ENCODE results near the gene SLC2A4. TPM values are rescaled to one million over a fixed set of nuclear protein-coding genes. Genes with fewer than 3 reads are reported as not detected.
A peak's percentile ranks its signal among the peaks of the same experiment; 100 is the strongest.
"Not testable (repeated sequence)": the region's sequence is repeated elsewhere in the genome, so short reads cannot be mapped to it uniquely, and the experiment has no call there.

SLC2A4 gene
- total RNA-seq, 1 donor from 2014 or later, result not detected

GRCh38 chr17:7241783-7242716 is 39.5 kb upstream of the SLC2A4 start, which contains the start of gene GABARAP:
TSS of gene GABARAP (minus strand) at chr17:7242449. CDS start at chr17:7242330, 119 bp downstream.
- peak; percentile 91 for DNase-seq
- peak within 1 kb of the TSS; percentile 100 for H3K27ac Mint-ChIP-seq
- ATAC-seq (ENCODE audit: low read depth), result peak; percentile 51
- ChIA-PET POLR2A (interaction anchor here (0.5 to 15.0 kb wide), 18 partner anchors 8 to 1053 kb away, joined by 3 to 245 read pairs (median 8); partner anchors contain the start of genes ACADVL, ACAP1, CTDNEP1 and DLG4), CTCF (interaction anchor here (0.7 to 1.3 kb wide), 4 partner anchors 9 to 190 kb away, joined by 3 to 8 read pairs (median 4); partner anchors contain the start of genes ACADVL, CTDNEP1 and DLG4)
- intact Hi-C loops (cut with micrococcal nuclease), result loop anchor here (1.0 kb wide), 3 partner anchors 10 to 65 kb away; partner anchors contain the start of genes EIF5A and ELP5
- no peaks in the 10 kb centered on the region for H3K27me3 Mint-ChIP-seq
- peaks cover 43% of the 10 kb centered on the region for H3K4me1 Mint-ChIP-seq
- no peak for TF ChIP-seq CTCF (IDR thresholded peaks at IDR 0.05)
- H3K4me3 Mint-ChIP-seq, result peak within 1 kb of the TSS; percentile 99
- H3K36me3 Mint-ChIP-seq (ENCODE audit: low read depth), result peaks cover 67% of the 10 kb centered on the region
- H3K9me3 Mint-ChIP-seq, result no peaks in the 10 kb centered on the region

GRCh38 chr17:7242717-7243452 is 38.6 kb upstream of the SLC2A4 start:
- ATAC-seq (ENCODE audit: low read depth) (peak; percentile 34), DNase-seq (peak; percentile 88)
- Mint-ChIP-seq H3K27me3 (no peaks in the 10 kb centered on the region), H3K36me3 (ENCODE audit: low read depth) (peaks cover 67% of the 10 kb centered on the region), H3K27ac (peak overlapping the region; percentile 100), H3K4me3 (peak overlapping the region; percentile 99), H3K9me3 (no peaks in the 10 kb centered on the region), H3K4me1 (peaks cover 40% of the 10 kb centered on the region)
- intact Hi-C loops (cut with micrococcal nuclease), result loop anchor here (1.0 kb wide), 3 partner anchors 9 to 64 kb away; partner anchors contain the start of genes EIF5A and ELP5
- ChIA-PET CTCF (interaction anchor here (0.7 to 1.3 kb wide), 4 partner anchors 9 to 190 kb away, joined by 3 to 8 read pairs (median 4); partner anchors contain the start of genes ACADVL, CTDNEP1 and DLG4), POLR2A (interaction anchor here (0.6 to 15.0 kb wide), 16 partner anchors 7 to 1052 kb away, joined by 3 to 245 read pairs (median 6); partner anchors contain the start of genes ACADVL, ACAP1, CTDNEP1 and DLG4)
- no peak for TF ChIP-seq CTCF (IDR thresholded peaks at IDR 0.05)

GRCh38 chr17:7243453-7243729 is 38.1 kb upstream of the SLC2A4 start:
- no peaks in the 10 kb centered on the region for H3K27me3 Mint-ChIP-seq
- ATAC-seq (ENCODE audit: low read depth), result no peak
- no peak for TF ChIP-seq CTCF (IDR thresholded peaks at IDR 0.05)
- DNase-seq, result no peak
- CTCF ChIA-PET, result interaction anchor here (1.3 kb wide), 1 partner anchor 53 kb away, joined by 4 read pairs; no protein-coding TSS in a partner anchor
- intact Hi-C loops (cut with micrococcal nuclease), result no loop called here
- peak overlapping the region; percentile 99 for H3K4me3 Mint-ChIP-seq
- H3K36me3 Mint-ChIP-seq (ENCODE audit: low read depth), result peaks cover 67% of the 10 kb centered on the region
- POLR2A ChIA-PET, result interaction anchor here (0.8 to 15.0 kb wide), 5 partner anchors 9 to 444 kb away, joined by 3 to 245 read pairs (median 9); partner anchors contain the start of genes ACADVL, DLG4, DVL2 and TP53
- no peaks in the 10 kb centered on the region for H3K9me3 Mint-ChIP-seq
- H3K4me1 Mint-ChIP-seq, result peaks cover 40% of the 10 kb centered on the region
- H3K27ac Mint-ChIP-seq, result peak overlapping the region; percentile 100

- ATAC-seq (ENCODE audit: low read depth); H3K27ac Mint-ChIP-seq; intact Hi-C loops (cut with micrococcal nuclease); CTCF ChIA-PET; H3K27me3 Mint-ChIP-seq; H3K4me3 Mint-ChIP-seq; H3K9me3 Mint-ChIP-seq; DNase-seq: not testable (repeated sequence)
- POLR2A ChIA-PET, result interaction anchor here (1.9 to 15.0 kb wide), 4 partner anchors 9 to 443 kb away, joined by 8 to 245 read pairs (median 15); partner anchors contain the start of genes ACADVL, DLG4, DVL2 and TP53
- Mint-ChIP-seq H3K4me1 (peaks cover 42% of the 10 kb centered on the region), H3K36me3 (ENCODE audit: low read depth) (peaks cover 67% of the 10 kb centered on the region)
Observed at GRCh38 chr17:7243838-7244237, 37.7 kb upstream of the SLC2A4 start.

- DNase-seq, result no peak
- peak overlapping the region; percentile 4 for H3K27ac Mint-ChIP-seq
Observed at GRCh38 chr17:7246779-7247178, 34.7 kb upstream of the SLC2A4 start.

More at GRCh38 chr17:7246779-7247178, 34.7 kb upstream of the SLC2A4 start:
- Mint-ChIP-seq H3K9me3 (no peaks in the 10 kb centered on the region), H3K4me3 (no peak overlapping the region), H3K27me3 (no peaks in the 10 kb centered on the region), H3K36me3 (ENCODE audit: low read depth) (peaks cover 51% of the 10 kb centered on the region), H3K4me1 (peaks cover 42% of the 10 kb centered on the region)
- no peak for ATAC-seq (ENCODE audit: low read depth)
- ChIA-PET POLR2A (no interaction called here), CTCF (no interaction called here)
- intact Hi-C loops (cut with micrococcal nuclease), result no loop called here
- no peak for TF ChIP-seq CTCF (IDR thresholded peaks at IDR 0.05)

All from activated B cell treated with CpG ODN at 0.5 μM for 24 hours (primary cell).